IMR-90 (cell line): ENCODE measurements around the gene ATP10B. TPM values are rescaled to one million over a fixed set of nuclear protein-coding genes. Genes with fewer than 3 reads are reported as not detected.

ENCODE experiments used
- ATAC-seq: fragments of 200-7000 bp; cut with Tn5 transposase; 2 replicates; pipeline ENCODE4 v1.9.1; 2020; ENCODE audit warnings: low read depth, mild to moderate bottlenecking, moderate library complexity
- BruUV-seq: library from RNA; stranded (reverse); fragments of 400-500 nt; replicated peaks from 2 replicates; lab custom pipeline; 2021; lab: Mats Ljungman, UMichigan
- CTCF ChIA-PET: fragments of 300-600 bp; formaldehyde crosslinking; extraction: SDS; loops from one replicate; lab custom pipeline; 2021; ENCODE audit warnings: antibody characterized with exemption; lab: Yijun Ruan, JAX
- POLR2A ChIA-PET: fragments of 300-600 bp; sonication (Branson Sonifier 250); formaldehyde crosslinking; loops from one replicate; lab custom pipeline; 2022; ENCODE audit warnings: antibody characterized with exemption; ENCODE audit not compliant: unreplicated experiment; lab: Charles Lee
- DNase-seq: peaks from one replicate; pipeline ENCODE4 v3.0.0; 2013
- H2AFZ ChIP-seq: replicated peaks from 2 replicates; pipeline ENCODE3; 2013; ENCODE audit warnings: low read length, mild to moderate bottlenecking; ENCODE audit not compliant: poor library complexity
- H2AK5ac ChIP-seq: 2 replicates; pipeline ENCODE4 v1.6.1; 2013; ENCODE audit warnings: low read depth, low read length, inconsistent platforms
- H2AK9ac ChIP-seq: replicated peaks from 2 replicates; pipeline ENCODE3; 2013; ENCODE audit warnings: mild to moderate bottlenecking, low read depth, low read length, moderate library complexity; ENCODE audit not compliant: poor library complexity
- H2BK120ac ChIP-seq: 2 replicates; pipeline ENCODE4 v1.6.1; 2013; ENCODE audit warnings: low read depth, low read length, inconsistent platforms
- H2BK15ac ChIP-seq: 3 replicates; pipeline ENCODE4 v1.6.1; 2013; ENCODE audit warnings: low read depth, low read length, inconsistent platforms
- H2BK20ac ChIP-seq: 2 replicates; pipeline ENCODE4 v1.6.1; 2013; ENCODE audit warnings: low read depth, mild to moderate bottlenecking, inconsistent platforms, low read length, moderate library complexity
- H2BK5ac ChIP-seq: 2 replicates; pipeline ENCODE4 v1.6.1; 2013; ENCODE audit warnings: mild to moderate bottlenecking, low read depth, low read length, inconsistent platforms; ENCODE audit not compliant: poor library complexity, severe bottlenecking
- H3K14ac ChIP-seq: replicated peaks from 2 replicates; pipeline ENCODE4 v1.6.1; 2013; ENCODE audit warnings: low read depth, low read length, inconsistent platforms
- H3K18ac ChIP-seq: 2 replicates; pipeline ENCODE4 v1.6.1; 2013; ENCODE audit warnings: low read depth, low read length, control low read depth
- H3K23ac ChIP-seq: 2 replicates; pipeline ENCODE4 v1.6.1; 2013; ENCODE audit warnings: low read depth, low read length, inconsistent platforms
- H3K27ac ChIP-seq: 2 replicates; pipeline ENCODE4 v1.5.1; 2013; ENCODE audit warnings: mild to moderate bottlenecking, control low read depth, low read length; ENCODE audit not compliant: insufficient read depth
- H3K27me3 ChIP-seq: 2 replicates; pipeline ENCODE4 v1.6.1; 2013; ENCODE audit warnings: low read length; ENCODE audit not compliant: control insufficient read depth, insufficient read depth
- H3K36me3 ChIP-seq: 2 replicates; pipeline ENCODE4 v1.6.1; 2013; ENCODE audit warnings: low read length, mixed read lengths; ENCODE audit not compliant: control insufficient read depth, insufficient read depth
- H3K4ac ChIP-seq: 2 replicates; pipeline ENCODE4 v1.6.1; 2013; ENCODE audit warnings: low read depth, low read length, inconsistent platforms
- H3K4me1 ChIP-seq: 2 replicates; pipeline ENCODE4 v1.6.1; 2013; ENCODE audit warnings: low read length, mixed read lengths; ENCODE audit not compliant: control insufficient read depth, insufficient read depth
- H3K4me2 ChIP-seq: 2 replicates; pipeline ENCODE4 v1.6.1; 2013; ENCODE audit warnings: low read depth, mild to moderate bottlenecking, control low read depth, low read length, moderate library complexity
- H3K4me3 ChIP-seq: 2 replicates; pipeline ENCODE4 v1.5.1; 2013; ENCODE audit warnings: low read depth, mild to moderate bottlenecking, control low read depth, low read length, moderate library complexity; ENCODE audit not compliant: insufficient read depth
- H3K56ac ChIP-seq: 2 replicates; pipeline ENCODE4 v1.6.1; 2013; ENCODE audit warnings: low read length, inconsistent platforms; ENCODE audit not compliant: insufficient read depth; ENCODE audit errors: extremely low read depth
- H3K79me1 ChIP-seq, 2 experiments: 2 replicates each; pipeline ENCODE4 v1.6.1; 2013; ENCODE audit warnings: low read length in 2 of 2, inconsistent platforms in 1 of 2, low read depth in 1 of 2
- H3K9ac ChIP-seq: 2 replicates; pipeline ENCODE4 v1.6.1; 2013; ENCODE audit warnings: low read depth, low read length, control low read depth
- H3K9me1 ChIP-seq: 2 replicates; pipeline ENCODE4 v1.6.1; 2013; ENCODE audit warnings: low read length, inconsistent platforms; ENCODE audit not compliant: insufficient read depth
- H3K9me3 ChIP-seq: 2 replicates; pipeline ENCODE4 v1.6.1; 2013; ENCODE audit warnings: low read length; ENCODE audit not compliant: control insufficient read depth, insufficient read depth
- H4K20me1 ChIP-seq: 2 replicates; pipeline ENCODE4 v1.6.1; 2013; ENCODE audit warnings: low read length, inconsistent platforms; ENCODE audit not compliant: insufficient read depth
- H4K5ac ChIP-seq: 2 replicates; pipeline ENCODE4 v1.6.1; 2013; ENCODE audit warnings: mild to moderate bottlenecking, low read depth, low read length, control low read depth
- H4K8ac ChIP-seq, 2 experiments: 2 replicates each; pipeline ENCODE4 v1.6.1; 2013; ENCODE audit warnings: low read depth in 2 of 2, low read length in 2 of 2, control low read depth in 1 of 2, inconsistent platforms in 1 of 2
- H4K91ac ChIP-seq: 2 replicates; pipeline ENCODE4 v1.6.1; 2013; ENCODE audit warnings: low read depth, low read length, inconsistent platforms; ENCODE audit not compliant: insufficient read depth
- CHD1 ChIP-seq: IDR thresholded peaks from 2 replicates; pipeline ENCODE4 v1.6.1; 2012; ENCODE audit warnings: low read depth, low read length, improper control_type of control experiment
- ELK1 ChIP-seq: fragments of 150-350 bp; IDR thresholded peaks from 2 replicates; pipeline ENCODE4 v1.6.1; 2016; ENCODE audit warnings: low read depth, mild to moderate bottlenecking, low read length, moderate library complexity, borderline replicate concordance
- FOS ChIP-seq: fragments of 150-350 bp; IDR thresholded peaks from 2 replicates; pipeline ENCODE4 v1.6.1; 2016; ENCODE audit warnings: low read depth, low read length
- MXI1 ChIP-seq: IDR thresholded peaks from 2 replicates; pipeline ENCODE4 v1.6.1; 2012; ENCODE audit warnings: low read depth, mild to moderate bottlenecking, low read length, moderate library complexity, borderline replicate concordance
- RCOR1 ChIP-seq: IDR thresholded peaks from 2 replicates; pipeline ENCODE4 v1.6.1; 2012; ENCODE audit warnings: mild to moderate bottlenecking, low read length, improper control_type of control experiment; ENCODE audit not compliant: insufficient replicate concordance
- WGBS, 2 experiments: methylation state at CpG; one replicate each; pipeline versions ENCODE4 v1.1.5 to v1.1.7; 2013; ENCODE audit warnings: missing lambda C conversion rate in 2 of 2; ENCODE audit not compliant: insufficient read length in 1 of 2; ENCODE audit errors: extremely low coverage in 2 of 2; 5-methylcytosine and 5-hydroxymethylcytosine counted together
- dilution Hi-C: fragments of 300-500 bp; cut with HindIII; formaldehyde crosslinking; loops from one replicate; pipeline ENCODE4 v1.14.3; 2018; ENCODE audit warnings: low sequenced_read_pairs; ENCODE audit not compliant: unreplicated experiment
- in situ Hi-C: fragments of 300-500 bp; cut with MboI; formaldehyde crosslinking; loops from 3 replicates; pipeline ENCODE4 v1.14.3; 2019; ENCODE audit warnings: low sequenced_read_pairs, inconsistent platforms, mixed read lengths
- intact Hi-C: fragments of 100-400 bp; cut with micrococcal nuclease; formaldehyde crosslinking; loops from 2 replicates; pipeline ENCODE4 v1.10.0; 2022
- polyA plus RNA-seq, 3 experiments: library from polyadenylated mRNA; depleted of rRNA; stranded (reverse); fragments of >200 nt; gene quantifications; 2 replicates each; pipeline ENCODE4 v1.2.3, GENCODE V29; 2012; ENCODE audit warnings: low replicate concordance in 1 of 3
- total RNA-seq: library from RNA; depleted of rRNA; stranded (reverse); fragments of >200 nt; gene quantifications from 2 replicates; pipeline ENCODE4 v1.2.3, GENCODE V29; 2012

Gene ATP10B
- total and polyA plus RNA-seq, 2 of the 4 experiments (the other 2 are of a cell fraction): not detected

GRCh38 chr5:160651692-160652645 lies 200.0 kb downstream of the ATP10B start:
- H3K4me1 ChIP-seq: no peaks in the 10 kb centered on the region
- H3K36me3 ChIP-seq: no peaks in the 10 kb centered on the region
- WGBS, 2 experiments: 65% methylated on average over 2 of the region's 9 CpGs; no CpG with 5 or more reads in 1 of the 2 experiments
- no peak overlapping the region for H3K4me2 ChIP-seq
- no peak overlapping the region for H4K91ac ChIP-seq
- H3K9ac ChIP-seq: no peak overlapping the region
- no peak overlapping the region for H3K4me3 ChIP-seq
- no peak for ATAC-seq
- no peak overlapping the region for H2BK120ac ChIP-seq
- H2AK9ac ChIP-seq: no peak overlapping the region
- no peaks in the 10 kb centered on the region for H3K9me1 ChIP-seq
- POLR2A ChIA-PET: no interaction called here
- peak overlapping the region; percentile 32 for H2AFZ ChIP-seq
- no peak overlapping the region for H4K8ac ChIP-seq
- no peaks in the 10 kb centered on the region for H3K79me1 ChIP-seq
- no TSS peak for BruUV-seq
- H3K9me3 ChIP-seq: peaks cover 17% of the 10 kb centered on the region
- no peaks in the 10 kb centered on the region for H4K20me1 ChIP-seq
- DNase-seq: no peak
- no peak overlapping the region for H3K14ac ChIP-seq
- no peak overlapping the region for H4K5ac ChIP-seq
- TF ChIP-seq CHD1 (no peak), MXI1 (no peak), FOS (no peak), ELK1 (no peak), RCOR1 (no peak)
- CTCF ChIA-PET: no interaction called here
- H2BK15ac ChIP-seq: no peak overlapping the region
- H3K27me3 ChIP-seq: no peaks in the 10 kb centered on the region
- H3K23ac ChIP-seq: no peak overlapping the region
- in situ Hi-C loops (no loop called here), intact Hi-C loops (no loop called here), dilution Hi-C loops (no loop called here)
- no peak overlapping the region for H2AK5ac ChIP-seq
- H2BK20ac ChIP-seq: no peak overlapping the region
- no peak overlapping the region for H3K56ac ChIP-seq
- no peak overlapping the region for H2BK5ac ChIP-seq
- H3K27ac ChIP-seq: no peak overlapping the region
- no peak overlapping the region for H3K18ac ChIP-seq
- no peak overlapping the region for H3K4ac ChIP-seq
